Putamen (tissue), 1 donor: Measurements from ENCODE around the gene COG4.
"Not testable (repeated sequence)": the region's sequence is repeated elsewhere in the genome, so short reads cannot be mapped to it uniquely, and the experiment has no call there.

Experiments used
- DNase-seq: peaks from one replicate; pipeline ENCODE4 v3.0.0-alpha.2; 2016; ENCODE audit warnings: low spot score

COG4 gene

DNA sequence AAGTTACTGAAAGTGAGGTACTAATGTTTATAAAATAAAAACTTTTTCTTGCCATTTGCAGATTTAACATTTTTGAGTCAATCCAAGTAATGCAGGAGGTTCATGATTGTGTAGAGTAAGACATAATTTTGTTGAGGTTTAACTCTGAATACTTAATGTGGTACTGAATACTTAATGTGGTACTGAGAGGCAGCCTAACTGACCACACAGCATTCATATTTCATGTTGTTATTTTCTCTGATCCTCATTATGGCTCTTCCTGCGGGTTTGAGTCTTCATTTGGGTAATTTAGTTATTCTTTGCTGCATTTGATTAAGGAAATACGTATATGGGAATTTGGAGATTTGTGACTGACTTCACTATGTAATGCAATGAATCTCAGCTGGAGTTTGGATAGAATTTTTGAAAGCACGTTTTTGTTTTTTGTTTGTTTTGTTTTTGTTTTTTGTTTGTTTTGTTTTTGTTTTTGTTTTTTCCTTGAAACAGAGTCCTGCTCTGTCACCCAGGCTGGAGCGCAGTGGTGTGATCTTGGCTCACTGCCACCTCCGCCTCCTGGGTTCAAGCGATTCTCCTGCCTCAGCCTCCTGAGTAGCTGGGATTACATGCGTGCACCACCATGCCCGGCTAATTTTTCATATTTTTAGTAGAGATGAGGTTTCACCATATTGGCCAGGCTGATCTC, 4.1 kb upstream of the COG4 start:
- no peak for DNase-seq

DNA sequence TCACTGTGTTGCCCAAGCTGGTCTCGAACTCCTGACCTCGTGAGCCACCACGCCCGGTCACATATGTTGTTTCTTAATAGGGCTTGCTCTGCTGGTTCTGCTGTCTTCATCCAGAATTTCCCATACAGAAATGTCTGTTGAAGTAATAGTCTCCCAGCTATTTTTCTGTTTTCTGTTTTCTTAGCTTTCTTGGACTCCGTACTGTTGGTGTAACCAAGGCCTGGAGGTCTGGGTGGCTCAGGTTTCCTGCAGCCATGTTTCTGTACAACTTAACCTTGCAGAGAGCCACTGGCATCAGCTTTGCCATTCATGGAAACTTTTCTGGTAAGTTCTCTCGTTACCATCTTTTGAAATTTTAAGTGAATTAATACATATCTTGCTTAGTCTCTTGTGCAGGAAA, 3.0 kb upstream of the COG4 start:
- DNase-seq = no peak

DNA sequence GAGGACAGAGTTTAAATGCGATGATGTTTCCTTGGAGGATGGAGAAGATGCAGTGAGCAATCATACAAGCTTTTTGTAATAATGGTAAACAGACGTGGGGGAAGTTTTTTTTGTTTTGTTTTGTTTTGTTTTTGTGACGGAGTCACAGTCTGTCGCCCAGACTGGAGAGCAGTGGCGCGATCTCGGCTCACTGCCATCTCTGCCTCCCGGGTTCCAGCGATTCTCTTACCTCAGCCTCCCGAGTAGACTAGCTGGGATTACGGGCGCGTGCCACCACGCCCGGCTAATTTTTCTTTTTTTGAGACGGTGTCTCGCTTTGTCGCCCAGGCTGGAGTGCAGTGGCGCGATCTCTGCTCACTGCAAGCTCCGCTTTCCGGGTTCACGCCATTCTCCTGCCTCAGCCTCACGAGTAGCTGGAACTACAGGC, 1.1 kb upstream of the COG4 start:
- DNase-seq = not testable (repeated sequence)

DNA sequence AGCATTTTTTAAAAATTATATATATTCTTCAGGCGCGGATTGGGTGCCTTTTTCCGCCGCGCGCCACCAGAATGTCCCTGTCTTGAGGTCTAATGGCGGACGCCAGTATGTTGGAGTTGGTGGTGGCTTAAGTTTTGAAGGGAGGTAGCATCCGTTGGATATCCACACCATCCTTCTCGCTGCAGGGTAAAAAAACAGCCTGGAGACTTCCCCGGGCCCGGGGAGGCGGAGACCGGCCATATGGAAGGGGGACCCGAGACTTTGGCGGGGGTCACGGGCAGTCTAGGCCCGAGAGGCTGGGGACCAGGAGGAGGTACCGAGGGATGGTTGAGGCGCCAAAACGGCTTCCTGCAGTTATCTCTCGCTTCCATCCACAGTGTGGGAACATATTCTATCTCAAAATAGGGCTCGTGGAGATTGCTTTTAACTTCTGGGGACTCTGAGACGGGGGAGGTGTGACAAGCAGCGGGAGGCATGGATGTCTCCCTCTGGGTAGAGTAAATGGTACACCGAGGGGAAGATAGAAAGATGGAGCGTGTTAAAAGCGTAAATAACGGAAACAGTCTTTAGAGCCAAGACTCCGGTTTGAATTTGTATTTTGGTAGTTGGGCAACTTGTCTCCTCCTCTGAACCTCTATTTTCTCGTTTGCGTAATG, 517 bp upstream of the COG4 start, which contains the start of gene SF3B3:
TSS of gene SF3B3 (plus strand) at position 74 of the 656 bp plus-strand sequence. CDS start 2,841 bp downstream, outside the sequence.
- peak; percentile 81 for DNase-seq

- no peak for DNase-seq
Observed at GRCh38 chr16:70522216-70523075, 908 bp downstream of the COG4 start.

- DNase-seq = no peak
Observed at GRCh38 chr16:70520612-70521297, 2.6 kb downstream of the COG4 start.

GRCh38 chr16:70512456-70512855, 10.9 kb downstream of the COG4 start:
- DNase-seq = no peak

GRCh38 chr16:70511833-70512232, 11.5 kb downstream of the COG4 start:
- no peak for DNase-seq

GRCh38 chr16:70510216-70510615, 13.1 kb downstream of the COG4 start:
- no peak for DNase-seq

DNA sequence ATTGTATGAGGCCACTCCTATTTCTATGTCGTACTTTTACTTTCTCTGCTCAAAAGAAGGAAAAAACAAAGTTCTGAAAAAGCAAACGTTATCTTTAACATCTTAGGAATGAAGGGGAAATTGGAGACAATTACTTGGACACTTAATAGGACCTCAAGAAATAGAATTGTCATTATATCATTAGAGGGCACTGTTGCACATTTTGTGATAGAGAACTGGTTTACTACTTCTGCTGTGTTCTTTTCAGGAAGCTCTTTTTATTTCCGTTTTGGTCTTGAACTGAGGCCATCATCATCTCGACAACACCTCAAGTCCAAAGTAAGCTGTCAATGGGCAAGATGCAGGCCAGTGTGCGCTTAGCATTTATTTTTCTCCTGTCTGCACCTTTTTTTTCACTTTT, 14.6 kb downstream of the COG4 start:
- DNase-seq = no peak

DNA sequence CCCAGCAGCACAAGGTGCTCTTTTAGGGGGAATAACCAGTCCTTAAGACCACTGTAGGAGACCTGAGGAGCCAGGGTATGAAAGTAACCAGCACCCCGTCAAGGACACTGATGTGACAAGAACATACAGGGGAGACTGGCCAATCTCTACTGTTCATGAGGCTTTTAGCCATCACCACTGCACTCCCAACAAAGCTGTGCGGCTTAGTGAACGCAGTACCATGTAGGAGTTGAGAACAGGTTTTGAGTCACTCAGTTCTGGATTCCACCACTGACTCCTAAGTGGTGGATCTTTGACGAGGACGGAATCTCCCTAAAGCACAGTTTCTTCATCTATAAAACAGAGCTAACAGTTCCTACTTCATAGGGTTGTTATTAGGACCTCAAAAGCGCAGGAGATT, 26.8 kb downstream of the COG4 start:
- DNase-seq = no peak

- DNase-seq = no peak
Observed at GRCh38 chr16:70495425-70496182, 27.8 kb downstream of the COG4 start.

DNA sequence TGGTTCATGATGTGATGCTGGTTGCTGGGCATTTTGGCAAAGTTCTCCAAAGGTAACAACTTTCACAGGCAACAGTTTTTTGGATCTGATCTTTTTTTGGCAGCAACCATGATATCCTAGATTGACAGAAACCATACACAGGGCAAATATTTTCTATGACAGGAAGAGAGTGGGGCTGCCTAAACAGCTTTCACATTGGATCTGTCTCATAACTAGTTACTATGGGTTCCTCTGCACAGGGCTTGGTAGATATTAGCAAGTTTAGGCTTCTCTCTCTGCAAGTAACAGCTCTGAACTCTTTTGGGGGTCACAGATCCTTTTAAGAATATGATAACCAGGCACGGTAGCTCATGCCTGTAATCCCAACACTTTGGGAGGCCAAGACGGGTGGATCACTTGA, 28.6 kb downstream of the COG4 start:
- DNase-seq = no peak

DNA sequence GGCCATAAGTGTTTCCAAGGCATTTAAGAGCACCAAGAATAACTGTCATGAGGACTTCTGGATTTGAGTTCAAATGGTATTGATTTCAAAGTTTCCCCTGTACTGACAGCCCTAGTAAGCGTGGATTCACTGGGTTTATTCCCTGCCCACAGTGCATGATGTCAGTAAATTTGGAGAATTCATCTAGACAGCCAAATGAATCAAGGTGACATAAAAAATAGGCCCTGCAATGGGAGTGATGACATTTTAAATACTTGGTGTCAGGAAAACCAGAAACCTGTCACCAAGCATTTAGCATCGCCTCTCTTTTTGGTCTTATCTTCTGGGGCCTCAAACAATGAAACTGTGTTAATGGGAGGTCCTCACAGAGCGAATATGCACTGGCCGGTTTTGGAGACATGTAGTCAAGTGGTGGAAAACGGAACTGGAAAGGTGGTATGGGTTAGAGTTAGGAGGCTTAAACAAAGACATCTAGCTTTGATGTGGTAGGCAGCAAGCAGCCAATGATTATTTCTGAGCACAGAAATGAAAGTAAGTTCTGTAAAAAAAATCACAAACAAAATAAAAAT, 29.1 kb downstream of the COG4 start:
- DNase-seq = no peak

- DNase-seq = no peak
Observed at GRCh38 chr16:70493802-70494201, 29.6 kb downstream of the COG4 start.

GRCh38 chr16:70490261-70490660, 33.1 kb downstream of the COG4 start:
- peak; percentile 37 for DNase-seq

GRCh38 chr16:70484867-70485266, 38.5 kb downstream of the COG4 start:
- no peak for DNase-seq

- no peak for DNase-seq
Observed at GRCh38 chr16:70483426-70483825, 39.9 kb downstream of the COG4 start.

- DNase-seq = no peak
Observed at GRCh38 chr16:70482624-70483023, 40.7 kb downstream of the COG4 start.

GRCh38 chr16:70481929-70482536, 41.3 kb downstream of the COG4 start:
- no peak for DNase-seq
